IPS-15b (cell line): ENCODE measurements around the gene RGS10.
"Not testable (repeated sequence)": the region's sequence is repeated elsewhere in the genome, so short reads cannot be mapped to it uniquely, and the experiment has no call there.

Source experiments
- H3K27me3 ChIP-seq: one replicate; pipeline ENCODE4 v1.6.1; 2013; ENCODE audit warnings: low read length; ENCODE audit not compliant: control insufficient read depth, insufficient read depth
- H3K36me3 ChIP-seq: one replicate; pipeline ENCODE4 v1.6.1; 2013; ENCODE audit warnings: low read length; ENCODE audit not compliant: control insufficient read depth, insufficient read depth
- H3K4me1 ChIP-seq: one replicate; pipeline ENCODE4 v1.6.1; 2013; ENCODE audit warnings: mild to moderate bottlenecking, low read length; ENCODE audit not compliant: control insufficient read depth, insufficient read depth
- H3K4me3 ChIP-seq: one replicate; pipeline ENCODE4 v1.5.1; 2013; ENCODE audit warnings: low read depth, low read length
- H3K9ac ChIP-seq: one replicate; pipeline ENCODE4 v1.6.1; 2013; ENCODE audit warnings: low read depth, mild to moderate bottlenecking, low read length
- H3K9me3 ChIP-seq: one replicate; pipeline ENCODE4 v1.6.1; 2013; ENCODE audit warnings: mild to moderate bottlenecking, low read length; ENCODE audit not compliant: control insufficient read depth, insufficient read depth

Gene RGS10

GRCh38 chr10:119536508-119537025 is 6.0 kb downstream of the RGS10 start:
- Histone ChIP-seq H3K4me1 (peaks cover 2% of the 10 kb centered on the region), H3K4me3 (no peak overlapping the region), H3K36me3 (no peaks in the 10 kb centered on the region), H3K9me3 (no peaks in the 10 kb centered on the region), H3K27me3 (peaks cover 18% of the 10 kb centered on the region), H3K9ac (no peak overlapping the region)

- H3K9me3 ChIP-seq: no peaks in the 10 kb centered on the region
Observed at GRCh38 chr10:119535837-119536507, 6.5 kb downstream of the RGS10 start.

GRCh38 chr10:119535305-119535704 is 7.2 kb downstream of the RGS10 start:
- H3K4me1 ChIP-seq: no peaks in the 10 kb centered on the region
- no peak overlapping the region for H3K4me3 ChIP-seq
- H3K27me3 ChIP-seq: peaks cover 6% of the 10 kb centered on the region
- no peaks in the 10 kb centered on the region for H3K36me3 ChIP-seq
- no peaks in the 10 kb centered on the region for H3K9me3 ChIP-seq
- no peak overlapping the region for H3K9ac ChIP-seq

More at GRCh38 chr10:119535837-119536507, 6.5 kb downstream of the RGS10 start:
- H3K4me3 ChIP-seq: no peak overlapping the region
- H3K9ac ChIP-seq: no peak overlapping the region
- no peaks in the 10 kb centered on the region for H3K4me1 ChIP-seq
- H3K27me3 ChIP-seq: peaks cover 12% of the 10 kb centered on the region
- no peaks in the 10 kb centered on the region for H3K36me3 ChIP-seq

GRCh38 chr10:119533473-119533872 is 9.0 kb downstream of the RGS10 start:
- Histone ChIP-seq H3K9ac (no peak overlapping the region), H3K4me3 (no peak overlapping the region), H3K9me3 (no peaks in the 10 kb centered on the region), H3K36me3 (no peaks in the 10 kb centered on the region), H3K27me3 (no peaks in the 10 kb centered on the region), H3K4me1 (no peaks in the 10 kb centered on the region)

GRCh38 chr10:119532791-119533190 is 9.7 kb downstream of the RGS10 start:
- not testable (repeated sequence) for H3K27me3 ChIP-seq, H3K9ac ChIP-seq, H3K4me3 ChIP-seq, H3K36me3 ChIP-seq, H3K9me3 ChIP-seq, H3K4me1 ChIP-seq

GRCh38 chr10:119532251-119532650 is 10.3 kb downstream of the RGS10 start:
- H3K36me3 ChIP-seq, H3K9me3 ChIP-seq, H3K4me3 ChIP-seq, H3K4me1 ChIP-seq, H3K27me3 ChIP-seq, H3K9ac ChIP-seq: not testable (repeated sequence)

GRCh38 chr10:119531067-119531466 is 11.5 kb downstream of the RGS10 start:
- H3K4me3 ChIP-seq: no peak overlapping the region
- H3K9me3 ChIP-seq: no peaks in the 10 kb centered on the region
- no peaks in the 10 kb centered on the region for H3K4me1 ChIP-seq
- no peak overlapping the region for H3K9ac ChIP-seq
- H3K27me3 ChIP-seq: no peaks in the 10 kb centered on the region
- H3K36me3 ChIP-seq: no peaks in the 10 kb centered on the region

GRCh38 chr10:119528663-119529237 is 13.8 kb downstream of the RGS10 start:
- not testable (repeated sequence) for H3K9ac ChIP-seq, H3K36me3 ChIP-seq, H3K9me3 ChIP-seq, H3K27me3 ChIP-seq, H3K4me1 ChIP-seq, H3K4me3 ChIP-seq

GRCh38 chr10:119526621-119527592 is 15.6 kb downstream of the RGS10 start:
- H3K36me3 ChIP-seq: peaks cover 2% of the 10 kb centered on the region
- no peaks in the 10 kb centered on the region for H3K4me1 ChIP-seq

GRCh38 chr10:119526149-119526548 is 16.4 kb downstream of the RGS10 start:
- H3K4me3 ChIP-seq: no peak overlapping the region
- no peak overlapping the region for H3K9ac ChIP-seq

More at GRCh38 chr10:119526621-119527592, 15.6 kb downstream of the RGS10 start:
- Histone ChIP-seq H3K4me3 (no peak overlapping the region), H3K27me3 (no peaks in the 10 kb centered on the region), H3K9ac (no peak overlapping the region), H3K9me3 (no peaks in the 10 kb centered on the region)

GRCh38 chr10:119525116-119525515 is 17.4 kb downstream of the RGS10 start:
- Histone ChIP-seq H3K4me3 (no peak overlapping the region), H3K4me1 (no peaks in the 10 kb centered on the region), H3K9ac (no peak overlapping the region), H3K36me3 (peaks cover 2% of the 10 kb centered on the region), H3K9me3 (no peaks in the 10 kb centered on the region), H3K27me3 (no peaks in the 10 kb centered on the region)

More at GRCh38 chr10:119526149-119526548, 16.4 kb downstream of the RGS10 start:
- Histone ChIP-seq H3K27me3 (no peaks in the 10 kb centered on the region), H3K36me3 (peaks cover 2% of the 10 kb centered on the region), H3K4me1 (no peaks in the 10 kb centered on the region), H3K9me3 (no peaks in the 10 kb centered on the region)
